ENCODE data around the gene MCOLN3.
A peak's percentile ranks its signal among the peaks of the same experiment; 100 is the strongest.

The MCOLN3 gene, protein sequence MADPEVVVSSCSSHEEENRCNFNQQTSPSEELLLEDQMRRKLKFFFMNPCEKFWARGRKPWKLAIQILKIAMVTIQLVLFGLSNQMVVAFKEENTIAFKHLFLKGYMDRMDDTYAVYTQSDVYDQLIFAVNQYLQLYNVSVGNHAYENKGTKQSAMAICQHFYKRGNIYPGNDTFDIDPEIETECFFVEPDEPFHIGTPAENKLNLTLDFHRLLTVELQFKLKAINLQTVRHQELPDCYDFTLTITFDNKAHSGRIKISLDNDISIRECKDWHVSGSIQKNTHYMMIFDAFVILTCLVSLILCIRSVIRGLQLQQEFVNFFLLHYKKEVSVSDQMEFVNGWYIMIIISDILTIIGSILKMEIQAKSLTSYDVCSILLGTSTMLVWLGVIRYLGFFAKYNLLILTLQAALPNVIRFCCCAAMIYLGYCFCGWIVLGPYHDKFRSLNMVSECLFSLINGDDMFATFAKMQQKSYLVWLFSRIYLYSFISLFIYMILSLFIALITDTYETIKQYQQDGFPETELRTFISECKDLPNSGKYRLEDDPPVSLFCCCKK

DNA sequence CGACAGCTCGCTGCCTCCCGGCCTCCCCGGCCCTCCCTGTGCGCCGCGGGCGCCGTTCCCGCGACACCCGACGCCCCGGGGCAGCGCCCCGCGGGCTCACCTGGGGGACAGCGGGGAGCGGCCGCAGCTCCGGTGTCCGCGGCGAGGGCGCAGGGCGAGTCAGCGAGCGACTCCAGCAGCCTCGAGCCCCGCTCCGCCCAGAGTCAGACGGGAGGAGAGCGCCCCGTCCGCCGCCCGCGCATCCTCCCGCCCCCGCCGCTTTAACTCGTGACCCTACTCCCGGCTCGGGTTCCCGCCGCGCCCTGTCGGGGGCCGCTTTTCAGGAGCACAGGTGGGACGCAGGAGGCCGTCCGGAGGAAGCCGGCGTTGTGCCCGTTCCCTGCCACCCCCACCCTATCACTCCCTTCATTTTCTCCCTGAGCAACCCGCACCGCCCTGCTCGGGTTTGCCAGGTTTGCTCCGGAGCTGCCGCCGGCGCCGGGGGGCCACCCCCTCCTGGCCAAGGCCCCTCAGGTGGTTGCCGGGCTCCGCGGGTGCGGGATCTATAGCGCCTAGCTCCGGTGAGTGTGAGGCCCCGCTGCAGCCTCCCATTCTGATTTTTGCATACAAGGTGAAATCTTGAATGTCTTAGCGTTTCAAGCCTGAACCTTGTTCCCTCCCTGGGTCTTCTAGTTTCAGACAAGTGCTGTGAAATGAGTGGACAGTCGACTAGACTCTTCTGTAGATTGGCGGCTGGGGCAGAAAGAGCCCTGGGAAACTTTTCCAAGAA lies at the start of gene MCOLN3:
Gene MCOLN3 (minus strand): TSS at position 205 of the 769 bp plus-strand sequence. CDS start 3,140 bp downstream, outside the sequence.
- peak; percentile 40 for DNase-seq

DNA sequence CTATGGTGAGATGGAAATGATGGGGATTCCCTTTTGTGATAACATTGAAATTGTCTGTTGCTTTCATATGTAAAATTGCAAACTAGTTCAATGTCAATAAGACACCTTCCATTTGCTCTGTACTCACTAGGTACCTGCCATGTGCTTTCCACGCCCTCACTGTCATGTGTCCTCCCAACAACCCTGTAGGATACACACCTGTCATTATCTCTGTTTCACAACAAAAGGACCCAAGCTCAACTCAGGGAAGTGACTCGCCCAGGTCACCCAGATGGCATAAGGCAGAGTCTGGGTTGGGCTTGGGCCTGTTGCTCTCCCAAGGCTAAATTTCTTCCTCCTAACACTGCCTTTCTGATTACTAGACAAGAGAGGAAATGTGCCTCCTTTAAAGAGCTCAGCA lies 45.3 kb upstream of the MCOLN3 start:
- DNase-seq, result no peak

DNA sequence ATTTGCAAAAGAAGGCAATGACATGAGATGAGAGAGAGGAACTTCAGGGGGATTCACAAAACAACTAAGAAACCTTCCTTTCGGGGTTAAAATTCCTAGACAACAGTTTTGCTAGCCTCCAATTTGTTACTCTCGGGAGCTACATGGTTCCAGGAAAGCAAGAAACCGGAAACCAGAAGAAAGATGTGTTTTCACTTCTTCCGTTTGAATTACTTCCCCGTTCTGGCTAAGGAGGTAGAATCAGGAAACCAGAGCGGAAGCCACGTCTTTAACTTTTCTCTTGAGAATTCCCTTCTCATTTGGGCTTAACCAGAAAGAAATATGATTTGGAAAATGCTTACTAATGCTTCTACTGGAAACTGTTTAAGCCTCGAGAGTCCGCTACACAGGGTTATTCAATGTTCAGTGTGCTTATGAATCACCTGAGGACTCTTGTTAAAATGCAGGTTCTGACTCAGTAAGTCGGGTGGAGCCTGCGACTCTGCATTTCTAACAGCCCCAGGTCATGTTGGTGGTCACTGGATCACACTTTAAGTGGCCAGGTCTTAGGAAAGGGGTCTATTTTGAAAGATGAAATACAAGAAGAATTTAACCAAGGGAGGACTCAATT lies 43.5 kb upstream of the MCOLN3 start:
- peak; percentile 29 for DNase-seq

DNA sequence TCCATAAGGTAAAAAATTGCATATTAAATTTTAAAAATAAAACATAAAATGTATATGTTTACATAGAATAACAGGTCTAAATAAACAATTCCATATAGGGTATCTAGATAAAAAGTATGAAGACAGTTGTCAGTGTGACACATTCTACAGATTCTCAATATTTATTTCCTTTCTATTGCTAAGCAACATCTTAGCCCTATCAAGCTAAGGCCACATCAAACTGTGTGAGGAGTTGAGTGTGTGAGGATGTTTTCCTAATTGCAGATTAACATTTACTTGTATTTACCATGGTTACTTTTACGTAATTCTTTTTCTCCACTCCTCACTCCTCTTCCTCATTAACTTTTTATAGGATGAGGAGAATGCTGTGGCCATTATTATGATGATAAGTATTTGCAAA lies 41.9 kb upstream of the MCOLN3 start:
- no peak for DNase-seq

DNA sequence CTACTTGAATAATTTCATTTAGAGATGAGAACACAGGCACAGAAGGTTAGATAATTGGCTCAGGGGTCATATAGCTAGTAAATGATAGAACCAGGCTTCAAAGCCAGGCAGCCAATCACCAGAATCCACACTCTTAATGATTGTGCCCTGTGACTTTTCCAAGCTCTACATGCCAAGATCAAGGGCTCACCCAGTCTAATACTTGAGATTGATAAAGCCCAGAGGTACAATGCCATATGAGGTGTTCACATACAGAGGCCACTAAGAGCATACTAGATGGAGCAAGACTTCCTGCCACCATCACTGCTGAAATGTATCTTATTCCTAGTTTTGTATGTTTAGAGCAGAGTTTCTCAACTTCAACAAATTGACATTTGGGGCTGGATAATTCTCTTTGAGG lies 40.9 kb upstream of the MCOLN3 start:
- DNase-seq, result no peak

DNA sequence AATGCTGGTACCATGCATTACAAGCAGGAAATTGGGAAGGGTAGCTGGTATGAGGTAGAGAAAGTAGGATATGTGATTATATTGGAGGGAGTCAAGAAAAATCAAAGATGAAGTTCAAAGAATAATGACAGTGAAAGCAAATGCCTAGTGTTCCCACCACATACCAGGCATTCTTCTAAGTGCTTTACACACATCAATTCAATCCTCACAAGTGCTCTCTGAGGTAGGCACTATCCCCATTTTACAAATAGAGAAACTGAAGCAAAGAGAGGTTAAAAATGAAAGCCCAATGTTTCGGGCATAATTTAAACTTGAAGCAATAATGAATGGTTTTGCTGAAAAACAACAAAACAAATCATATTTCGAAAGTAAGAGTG lies 40.1 kb upstream of the MCOLN3 start:
- DNase-seq, result no peak

DNA sequence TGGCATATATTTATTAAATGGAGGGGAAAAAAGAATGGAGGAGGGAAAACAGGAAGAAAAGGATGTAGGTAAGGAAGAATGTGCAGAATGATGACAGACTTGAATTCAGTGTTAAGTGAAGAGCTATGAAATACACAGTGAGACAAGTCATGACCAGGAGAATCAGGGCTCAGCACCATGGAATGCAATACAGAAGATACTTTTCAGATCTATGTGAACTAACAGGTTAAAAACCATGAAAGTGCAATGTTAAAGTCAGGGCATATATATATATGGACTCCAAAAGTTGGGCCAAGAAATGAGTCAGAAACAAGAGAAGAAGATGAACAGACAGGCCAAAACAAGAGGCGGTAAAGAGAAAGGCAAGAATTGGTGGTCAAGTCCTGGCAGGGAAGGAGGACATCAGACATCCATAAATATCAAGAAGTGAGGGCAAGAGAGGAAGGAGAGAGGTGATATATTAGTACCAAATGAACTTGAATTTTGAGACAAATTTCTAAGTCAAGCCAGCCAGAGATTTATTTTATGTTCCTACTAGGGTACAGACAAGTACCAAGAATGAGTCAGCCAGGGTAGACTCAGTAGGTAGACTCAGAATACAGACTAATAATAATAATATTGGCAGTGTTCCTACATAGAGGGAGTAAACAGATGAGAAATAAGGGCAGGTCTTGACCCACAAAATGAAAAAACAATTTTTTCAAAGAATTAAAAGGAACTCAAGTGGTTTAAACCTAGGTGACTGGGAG lies 39.5 kb upstream of the MCOLN3 start:
- no peak for DNase-seq

DNA sequence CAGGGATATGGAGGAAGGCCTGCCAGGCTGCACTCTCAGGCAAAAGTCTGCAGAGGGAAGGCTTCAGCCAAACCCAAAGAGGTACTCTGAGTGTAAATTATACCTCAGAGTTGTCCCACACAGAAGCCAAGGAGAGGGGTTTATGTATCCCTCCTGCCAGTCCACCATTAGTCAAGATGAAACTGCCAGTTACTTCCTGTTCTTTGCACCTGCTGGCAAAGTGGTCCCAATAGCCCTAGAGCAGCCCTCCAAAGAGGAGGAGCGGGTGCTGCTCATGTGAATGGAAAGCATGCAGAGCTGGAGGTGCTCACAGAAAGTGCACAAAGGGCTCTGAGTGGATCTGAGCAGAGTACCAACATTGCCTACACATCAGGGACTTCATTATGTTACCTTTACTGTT lies 37.1 kb upstream of the MCOLN3 start:
- DNase-seq, result no peak

DNA sequence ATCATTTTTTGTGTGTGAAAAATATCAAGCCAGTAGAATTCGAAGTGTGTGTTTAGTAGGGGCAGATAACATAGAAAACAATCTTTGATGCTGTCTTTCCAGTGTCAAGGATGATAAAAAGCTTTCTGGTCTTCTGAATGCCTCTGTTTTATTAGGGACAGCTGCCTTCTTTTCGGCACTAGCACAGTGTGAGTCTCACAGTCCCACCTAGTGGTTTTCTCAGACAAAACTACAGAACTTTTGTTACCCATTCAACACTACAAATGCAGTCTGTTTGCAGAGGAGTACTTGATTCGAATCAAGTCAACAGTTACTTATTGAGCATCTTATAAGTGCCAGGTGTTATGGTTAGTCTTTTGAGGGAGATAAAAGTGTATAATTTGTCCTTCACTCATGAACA lies 30.6 kb upstream of the MCOLN3 start:
- DNase-seq, result no peak

DNA sequence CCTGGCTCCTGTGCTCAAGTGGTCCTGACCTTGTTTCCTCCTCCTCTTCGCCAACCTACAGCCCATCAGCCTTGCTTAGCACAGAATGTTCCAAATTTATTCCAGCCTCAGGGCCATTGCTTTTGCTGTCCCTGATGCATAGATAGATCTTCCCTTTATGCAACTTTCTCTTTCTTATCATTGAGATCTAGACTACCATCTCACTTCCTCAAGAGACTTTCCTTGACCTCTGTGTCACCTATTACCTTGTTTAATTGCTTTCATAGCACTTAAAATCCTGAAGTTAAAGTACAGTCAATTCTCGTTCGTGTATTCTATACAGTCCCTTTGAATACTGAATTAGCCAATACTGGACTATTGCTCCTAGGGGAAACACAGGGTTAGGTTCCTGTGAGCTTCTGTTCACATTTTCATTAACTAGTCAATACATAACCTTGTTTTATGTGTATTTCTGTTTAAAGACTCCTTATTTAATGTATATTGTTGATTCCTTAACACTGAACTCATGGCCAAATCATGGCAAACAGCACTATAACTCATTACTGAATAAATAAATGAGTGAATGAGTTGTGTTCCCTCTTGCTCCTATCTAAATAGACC lies 26.2 kb upstream of the MCOLN3 start:
- DNase-seq, result no peak

DNA sequence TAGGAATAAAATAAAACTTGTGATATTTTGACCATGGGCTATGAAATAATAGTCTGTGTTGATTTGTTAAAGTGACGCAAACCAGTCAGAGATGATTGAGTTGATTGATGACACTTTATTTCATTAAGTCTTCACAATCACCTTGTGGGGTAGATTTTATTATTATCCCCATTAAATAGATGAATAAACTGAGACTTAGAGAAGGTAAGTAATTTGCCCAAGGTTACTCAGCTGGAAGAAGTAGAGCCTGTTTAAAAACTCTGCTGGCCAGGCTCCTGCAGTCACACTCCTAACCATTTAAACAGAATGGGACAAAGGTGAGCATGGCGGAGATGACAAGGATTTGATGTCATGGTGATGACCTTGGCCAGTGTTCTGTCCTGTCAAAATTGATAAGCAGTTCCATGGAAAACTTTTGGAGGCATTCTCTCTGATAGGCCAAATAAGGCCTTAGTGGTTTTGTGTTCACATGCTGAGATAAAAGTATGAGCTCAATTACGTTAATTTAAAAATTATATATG lies 22.7 kb upstream of the MCOLN3 start:
- DNase-seq, result no peak

DNA sequence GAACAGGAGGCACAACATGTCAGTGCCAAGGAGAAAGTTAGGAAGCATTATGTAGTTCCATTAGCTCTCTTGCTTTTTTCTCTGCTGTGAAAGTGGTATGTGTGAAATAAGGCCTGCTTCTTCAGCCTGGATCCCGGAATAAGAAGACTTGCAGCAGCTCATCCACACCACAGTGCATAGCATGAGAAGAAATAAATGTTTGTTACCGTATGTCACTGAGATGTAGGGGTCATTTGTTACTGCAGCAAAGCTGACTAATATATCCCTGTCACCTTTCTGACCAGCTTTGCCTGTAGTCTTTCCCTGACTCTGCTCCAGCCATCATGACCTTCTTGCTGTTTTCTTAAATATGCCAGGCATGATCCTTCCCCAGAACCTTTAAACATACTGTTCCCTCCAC lies 20.5 kb upstream of the MCOLN3 start:
- no peak for DNase-seq

DNA sequence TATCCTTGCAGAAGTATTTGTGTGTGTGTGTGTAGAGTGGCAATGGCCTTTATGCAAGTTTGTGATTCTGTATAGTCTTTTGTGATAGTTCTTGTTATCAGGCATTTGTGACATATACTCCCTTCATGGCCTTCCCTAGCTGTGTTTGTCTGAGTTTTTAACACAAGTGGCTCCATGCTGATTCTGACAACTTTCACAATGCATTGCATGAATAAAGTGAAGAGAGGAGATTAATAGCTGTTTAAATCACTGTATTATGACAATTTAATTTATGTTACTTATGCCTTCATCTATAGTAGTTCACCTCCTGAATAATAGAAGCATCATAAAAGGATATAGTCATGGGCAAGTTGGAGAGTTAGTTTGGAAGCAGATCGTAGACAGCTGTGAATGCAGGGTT lies 17.2 kb upstream of the MCOLN3 start:
- no peak for DNase-seq

DNA sequence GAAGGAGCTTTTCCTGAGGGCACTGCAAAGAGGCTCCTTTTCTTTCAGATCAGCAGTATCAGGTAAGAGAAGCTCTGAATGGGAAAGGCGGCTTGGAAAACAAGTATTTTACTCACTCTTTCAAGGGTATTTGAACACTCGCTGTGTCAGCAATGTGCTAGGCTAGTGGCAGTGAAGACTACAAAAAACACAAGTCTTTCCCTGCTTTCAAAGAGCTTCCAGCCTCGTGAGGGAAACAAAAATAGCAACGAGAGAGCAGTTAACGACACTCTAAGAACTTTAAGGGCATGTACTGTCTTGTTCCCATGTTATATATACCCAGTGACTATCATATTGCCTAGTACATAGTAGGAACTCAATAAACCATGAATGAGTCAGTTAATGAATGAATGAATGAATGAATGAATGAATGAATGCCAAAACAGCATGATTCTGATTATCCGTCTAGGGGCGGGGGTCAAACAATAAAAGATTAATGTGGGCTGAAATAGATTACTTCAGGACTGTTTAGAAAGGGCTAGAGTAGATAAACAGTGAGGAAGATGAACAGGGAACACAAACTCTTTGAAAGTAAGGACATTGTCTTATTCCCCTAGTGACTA lies 14.2 kb upstream of the MCOLN3 start:
- no peak for DNase-seq

DNA sequence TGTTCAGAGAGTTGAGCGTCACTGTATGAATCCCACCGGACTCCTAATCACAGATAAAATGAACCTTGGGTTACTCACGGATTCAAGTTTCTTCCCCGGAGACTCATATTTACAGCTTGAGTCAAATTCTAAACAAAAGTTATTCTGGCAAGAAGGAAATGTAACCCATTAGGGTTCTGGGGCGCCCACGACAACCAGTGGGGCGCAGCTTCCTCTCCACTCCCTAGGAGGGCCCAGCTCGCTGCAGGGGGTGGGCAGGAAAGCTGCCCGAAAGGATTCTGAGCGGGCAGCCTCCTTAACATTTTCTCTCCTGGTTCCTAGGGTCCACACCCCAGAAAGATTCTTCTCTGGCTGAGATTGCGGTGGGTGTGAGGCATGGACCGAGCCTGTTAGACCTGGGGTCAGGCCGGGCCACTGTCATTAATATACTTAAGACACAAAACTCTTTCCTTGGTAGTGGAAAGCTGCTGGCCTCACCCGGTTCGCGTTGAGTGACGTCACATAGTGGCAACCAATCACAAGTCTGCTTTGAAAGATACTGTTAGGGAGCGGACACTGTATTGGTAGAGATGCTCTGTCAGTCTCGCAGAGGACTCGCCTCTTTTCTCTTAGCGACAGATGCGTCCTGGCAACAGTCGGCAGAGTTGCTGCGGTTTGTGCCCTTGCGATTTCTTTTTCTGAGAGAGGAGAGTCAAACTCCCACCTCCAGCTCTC lies 13.6 kb upstream of the MCOLN3 start:
- DNase-seq, result peak; percentile 95

DNA sequence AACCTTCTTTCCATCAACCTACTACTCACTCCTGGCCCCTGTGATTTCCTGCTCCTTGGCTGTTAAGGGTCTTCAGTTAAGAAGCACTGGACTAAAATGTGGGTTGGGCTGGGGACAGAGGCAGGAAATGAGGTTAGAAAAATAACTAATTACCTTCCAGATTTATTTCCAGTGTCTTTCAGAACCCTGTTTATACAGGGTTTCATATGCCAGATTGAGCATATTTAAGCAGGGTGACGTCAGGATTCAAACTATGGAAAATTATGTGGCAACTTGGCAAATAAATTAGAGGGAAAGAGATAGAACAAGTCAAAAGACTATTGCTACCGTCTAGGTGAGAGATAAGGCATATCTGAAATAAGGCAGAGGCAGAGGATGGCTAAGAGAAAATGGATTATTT lies 11.7 kb upstream of the MCOLN3 start:
- no peak for DNase-seq

DNA sequence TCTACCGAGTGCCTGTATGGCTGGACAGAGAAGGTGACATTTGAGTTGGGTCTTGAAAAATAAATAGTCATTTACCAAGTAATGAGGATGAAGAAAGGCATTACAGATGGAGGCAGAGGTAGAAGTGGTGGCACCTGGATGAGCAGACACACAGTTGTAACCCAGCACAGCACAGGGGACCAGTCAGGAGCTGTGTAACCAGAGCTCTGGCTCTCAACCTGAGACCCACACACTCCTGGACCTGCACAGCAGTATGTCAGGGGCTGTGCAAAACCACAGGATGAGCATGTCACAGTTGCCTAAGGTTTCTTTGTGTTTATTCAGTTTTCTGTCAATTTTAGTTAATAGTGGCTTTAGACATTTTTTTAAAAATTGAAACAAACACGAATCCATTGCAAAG lies 11.3 kb upstream of the MCOLN3 start:
- DNase-seq, result no peak

DNA sequence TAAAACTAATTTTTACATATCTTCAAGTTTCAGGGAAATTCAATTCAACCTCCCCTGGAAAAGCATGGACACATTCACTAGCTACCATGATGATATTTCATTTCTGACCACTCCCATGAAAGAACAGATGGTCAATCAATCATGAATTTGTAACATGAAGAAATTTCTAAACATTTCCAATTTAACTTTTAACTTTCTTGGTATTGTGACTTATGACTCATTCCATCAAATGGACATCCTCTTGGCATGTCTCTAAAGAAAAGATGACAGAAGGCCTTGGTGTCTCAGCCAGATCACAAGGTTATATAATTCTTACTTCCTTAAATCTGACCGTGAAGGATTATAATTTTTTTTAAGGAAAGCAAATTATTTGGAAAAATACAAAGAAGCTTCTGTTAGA lies 10.5 kb upstream of the MCOLN3 start:
- no peak for DNase-seq

DNA sequence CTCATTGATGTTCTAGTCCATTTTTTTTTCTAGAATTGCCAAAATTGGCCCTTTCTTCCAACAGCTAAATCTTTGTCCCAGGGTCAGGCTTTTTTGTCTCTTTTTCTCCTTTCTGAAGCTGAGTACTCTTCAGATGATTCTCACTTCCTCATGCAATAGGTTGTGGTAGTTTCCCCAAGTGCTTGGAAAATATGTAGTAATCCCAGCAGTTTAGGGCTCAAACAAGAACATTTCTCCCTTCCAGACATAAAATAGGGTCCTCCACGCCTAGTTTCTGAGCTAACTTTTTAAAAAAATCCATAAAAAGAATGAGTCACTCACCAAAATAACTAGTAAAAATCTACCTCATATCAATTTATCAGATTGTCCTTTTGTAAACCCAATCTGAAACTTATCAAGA lies 10.0 kb upstream of the MCOLN3 start:
- DNase-seq, result no peak

DNA sequence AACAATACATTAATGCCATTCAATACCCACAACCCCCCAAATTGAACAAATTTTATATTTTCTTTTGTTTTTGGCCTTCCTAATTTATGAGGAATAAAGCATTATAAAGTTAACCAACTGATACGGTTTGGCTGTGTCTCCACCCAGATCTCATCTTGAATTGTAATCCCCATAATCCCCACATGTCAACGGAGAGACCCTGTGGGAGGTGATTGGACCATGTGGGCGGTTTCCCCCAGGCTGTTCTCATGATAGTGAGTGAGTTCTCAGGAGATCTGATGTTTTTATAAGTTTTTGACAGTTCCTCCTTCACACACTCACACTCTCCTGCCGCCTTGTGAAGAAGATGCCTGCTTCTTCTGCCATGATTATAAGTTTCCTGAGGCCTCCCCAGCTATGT lies 6.4 kb upstream of the MCOLN3 start:
- no peak for DNase-seq

DNA sequence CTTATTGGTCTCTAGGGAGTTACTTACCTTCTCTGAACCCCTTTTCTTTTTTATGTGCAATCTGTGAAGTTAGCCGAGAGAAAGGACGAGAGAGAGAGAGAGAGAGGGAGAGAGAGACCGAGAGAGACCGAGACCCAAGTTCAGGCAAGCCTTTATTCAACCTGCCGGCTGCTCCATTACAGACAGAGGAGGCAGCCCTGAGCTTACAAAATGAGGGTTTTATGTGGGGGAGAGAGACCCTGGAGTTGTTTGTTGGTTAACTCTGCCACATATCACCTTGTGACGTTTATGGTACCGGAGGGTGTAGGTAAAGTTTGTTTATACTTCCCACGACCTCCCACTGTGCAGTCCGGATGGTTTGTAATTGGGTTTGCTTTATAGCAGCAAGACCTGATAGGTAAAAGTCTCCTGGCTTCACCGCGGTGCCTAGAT lies 1.5 kb upstream of the MCOLN3 start:
- DNase-seq, result no peak
